ENCODE measurements around the gene WHRN.

- TF ChIP-seq EZH2 (IDR thresholded peaks at IDR 0.05; ENCODE audit: borderline replicate concordance, insufficient read depth, low read depth, low read length, poor library complexity, severe bottlenecking) (no peak), CTCF (IDR thresholded peaks at IDR 0.05) (no peak)
Measured at GRCh38 chr9:114376586-114377445, 128.5 kb downstream of the WHRN start.
